ENCODE results near the gene LRRK1.

GRCh38 chr15:101113114-101114005 is 194.2 kb downstream of the LRRK1 start:
- no peak for TF ChIP-seq CTCF (IDR thresholded peaks at IDR 0.05; ENCODE audit: borderline replicate concordance, extremely low read depth, low read length, poor library complexity, severe bottlenecking)
- no peak for TF ChIP-seq EZH2 (IDR thresholded peaks at IDR 0.05; ENCODE audit: borderline replicate concordance, low read depth, low read length, severe bottlenecking)
